DMS114 treated with DMSO at 0.1 percent for 48 hours (cell line): Measurements from ENCODE around the gene TEX14.

Source experiments
- DNase-seq: peaks from one replicate; lab custom pipeline; 2025; ENCODE audit not compliant: unreplicated experiment; lab: John Stamatoyannopoulos, UW

The TEX14 gene, protein sequence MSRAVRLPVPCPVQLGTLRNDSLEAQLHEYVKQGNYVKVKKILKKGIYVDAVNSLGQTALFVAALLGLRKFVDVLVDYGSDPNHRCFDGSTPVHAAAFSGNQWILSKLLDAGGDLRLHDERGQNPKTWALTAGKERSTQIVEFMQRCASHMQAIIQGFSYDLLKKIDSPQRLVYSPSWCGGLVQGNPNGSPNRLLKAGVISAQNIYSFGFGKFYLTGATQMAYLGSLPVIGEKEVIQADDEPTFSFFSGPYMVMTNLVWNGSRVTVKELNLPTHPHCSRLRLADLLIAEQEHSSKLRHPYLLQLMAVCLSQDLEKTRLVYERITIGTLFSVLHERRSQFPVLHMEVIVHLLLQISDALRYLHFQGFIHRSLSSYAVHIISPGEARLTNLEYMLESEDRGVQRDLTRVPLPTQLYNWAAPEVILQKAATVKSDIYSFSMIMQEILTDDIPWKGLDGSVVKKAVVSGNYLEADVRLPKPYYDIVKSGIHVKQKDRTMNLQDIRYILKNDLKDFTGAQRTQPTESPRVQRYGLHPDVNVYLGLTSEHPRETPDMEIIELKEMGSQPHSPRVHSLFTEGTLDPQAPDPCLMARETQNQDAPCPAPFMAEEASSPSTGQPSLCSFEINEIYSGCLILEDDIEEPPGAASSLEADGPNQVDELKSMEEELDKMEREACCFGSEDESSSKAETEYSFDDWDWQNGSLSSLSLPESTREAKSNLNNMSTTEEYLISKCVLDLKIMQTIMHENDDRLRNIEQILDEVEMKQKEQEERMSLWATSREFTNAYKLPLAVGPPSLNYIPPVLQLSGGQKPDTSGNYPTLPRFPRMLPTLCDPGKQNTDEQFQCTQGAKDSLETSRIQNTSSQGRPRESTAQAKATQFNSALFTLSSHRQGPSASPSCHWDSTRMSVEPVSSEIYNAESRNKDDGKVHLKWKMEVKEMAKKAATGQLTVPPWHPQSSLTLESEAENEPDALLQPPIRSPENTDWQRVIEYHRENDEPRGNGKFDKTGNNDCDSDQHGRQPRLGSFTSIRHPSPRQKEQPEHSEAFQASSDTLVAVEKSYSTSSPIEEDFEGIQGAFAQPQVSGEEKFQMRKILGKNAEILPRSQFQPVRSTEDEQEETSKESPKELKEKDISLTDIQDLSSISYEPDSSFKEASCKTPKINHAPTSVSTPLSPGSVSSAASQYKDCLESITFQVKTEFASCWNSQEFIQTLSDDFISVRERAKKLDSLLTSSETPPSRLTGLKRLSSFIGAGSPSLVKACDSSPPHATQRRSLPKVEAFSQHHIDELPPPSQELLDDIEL (N-terminal part only)

DNA sequence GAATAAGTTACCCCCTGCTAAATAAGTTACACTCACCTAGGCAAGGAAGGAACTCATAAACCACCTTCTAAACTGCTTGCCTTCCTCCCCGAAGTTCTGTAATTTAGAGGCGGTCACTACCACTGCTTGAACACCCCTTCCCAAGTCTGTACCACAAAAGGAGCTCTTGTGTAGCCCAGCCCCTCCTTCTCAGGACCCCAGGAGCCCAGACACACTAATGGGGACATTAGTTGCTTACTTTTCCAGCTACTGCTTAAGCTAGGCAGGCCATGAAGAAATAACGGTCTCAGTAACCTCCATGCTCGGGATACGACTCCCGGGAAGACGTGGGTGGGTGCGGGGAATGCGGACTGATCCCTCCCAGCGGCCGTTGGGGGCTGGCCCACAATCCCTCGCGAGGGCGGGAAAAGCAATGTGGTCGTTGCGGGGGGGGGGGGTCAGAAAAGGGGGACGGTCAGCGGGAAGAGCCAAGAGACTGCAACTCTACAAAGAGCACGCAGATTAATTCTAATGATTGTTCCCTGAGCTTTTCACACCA lies at the start of gene TEX14:
TEX14 (minus strand) TSS at position 345 of the 538 bp plus-strand sequence. CDS start 40,044 bp downstream, outside the sequence.
- DNase-seq = peak; percentile 59

DNA sequence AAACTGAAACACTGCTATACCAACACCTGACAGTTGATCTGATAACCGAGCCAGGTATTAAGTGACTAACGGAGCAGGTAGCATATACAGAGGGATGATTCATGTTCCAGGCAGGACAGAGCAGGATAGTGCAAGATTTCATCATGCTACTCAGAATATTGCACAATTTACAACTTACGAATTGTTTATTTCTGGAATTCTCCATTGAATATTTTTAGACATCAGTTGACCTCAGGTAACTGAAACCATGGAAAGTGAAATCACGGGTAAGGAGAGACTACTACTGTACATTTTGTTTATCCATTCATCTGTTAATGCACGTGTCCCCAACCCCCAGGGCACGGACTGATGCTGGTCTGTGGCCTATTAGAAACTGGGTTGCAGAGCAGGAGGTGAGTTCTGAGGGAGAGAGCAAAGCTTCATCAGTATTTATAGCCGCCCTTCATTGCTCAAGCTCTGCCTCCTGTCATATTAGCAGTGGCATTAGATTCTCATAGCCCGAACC lies 49.3 kb upstream of the TEX14 start:
- no peak for DNase-seq

DNA sequence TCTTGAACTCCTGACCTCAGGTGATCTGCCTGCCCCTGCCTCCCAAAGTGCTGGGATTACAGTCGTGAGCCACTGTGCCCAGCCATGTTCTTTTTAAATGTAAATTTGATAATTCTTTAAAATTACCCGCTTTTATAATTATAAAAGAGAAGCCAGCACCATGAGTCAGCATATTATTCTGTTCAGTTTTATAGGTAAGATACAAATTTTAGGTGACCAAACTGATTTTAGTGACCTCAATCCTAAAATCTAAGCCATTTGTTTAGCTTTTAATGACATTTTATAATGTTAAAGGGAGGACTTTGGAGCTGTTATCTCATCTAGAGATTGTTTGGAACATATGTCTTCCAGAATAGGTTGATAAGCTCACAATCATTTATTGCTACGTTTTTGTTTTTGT lies 43.0 kb upstream of the TEX14 start:
- no peak for DNase-seq

DNA sequence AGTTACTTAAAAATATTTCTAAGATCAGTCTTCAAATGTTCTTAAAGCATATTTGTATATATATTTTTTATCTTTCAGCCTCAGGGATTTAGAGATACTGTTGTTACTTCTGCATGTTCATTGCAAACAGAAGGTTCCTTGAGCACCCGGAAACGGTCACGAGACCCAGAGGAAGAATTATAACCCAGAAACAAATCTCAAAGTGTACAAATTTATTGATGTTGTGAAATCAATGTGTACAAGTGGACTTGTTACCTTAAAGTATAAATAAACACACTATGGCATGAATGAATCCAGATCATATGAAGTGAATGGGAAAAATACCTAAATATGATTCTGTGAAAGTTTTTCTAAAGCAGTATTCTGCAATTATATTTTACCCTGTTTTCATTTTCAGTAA lies 42.2 kb upstream of the TEX14 start:
- no peak for DNase-seq

DNA sequence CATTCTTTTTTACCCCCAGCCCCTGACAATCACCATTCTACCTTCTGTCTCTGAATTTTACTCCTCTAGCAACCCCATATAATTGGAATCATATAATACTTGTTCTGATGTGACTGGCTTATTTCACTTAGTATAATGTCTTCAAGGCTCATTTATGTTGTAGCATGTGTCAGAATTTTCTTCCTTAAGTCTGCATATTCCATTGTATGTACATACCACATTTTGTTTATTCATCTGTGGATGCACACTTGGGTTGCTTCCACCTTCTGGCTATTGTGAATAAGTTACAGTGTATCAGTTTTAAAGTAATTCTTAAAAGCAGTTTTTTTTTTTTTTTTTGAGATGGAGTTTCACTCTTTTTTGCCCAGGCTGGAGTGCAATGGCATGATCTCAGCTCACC lies 39.1 kb upstream of the TEX14 start:
- DNase-seq = no peak

DNA sequence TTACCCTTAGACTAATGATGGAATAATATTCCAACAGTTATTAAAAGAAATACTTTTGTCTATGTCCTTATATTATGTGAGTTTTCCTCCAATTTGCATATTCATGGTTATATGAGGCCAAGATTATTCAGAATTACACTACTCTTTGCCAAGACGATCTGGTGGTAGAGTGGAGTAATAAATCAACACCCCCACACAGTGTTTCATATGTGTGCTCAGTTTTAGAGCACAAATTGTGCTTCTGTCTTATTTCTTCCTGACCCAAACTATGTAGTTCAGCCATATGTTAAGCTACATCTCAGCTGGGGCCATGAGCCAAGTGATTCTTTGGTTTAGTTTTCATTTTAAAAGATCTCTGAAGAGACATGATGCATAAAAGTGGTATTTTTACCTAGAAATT lies 37.0 kb upstream of the TEX14 start:
- no peak for DNase-seq

DNA sequence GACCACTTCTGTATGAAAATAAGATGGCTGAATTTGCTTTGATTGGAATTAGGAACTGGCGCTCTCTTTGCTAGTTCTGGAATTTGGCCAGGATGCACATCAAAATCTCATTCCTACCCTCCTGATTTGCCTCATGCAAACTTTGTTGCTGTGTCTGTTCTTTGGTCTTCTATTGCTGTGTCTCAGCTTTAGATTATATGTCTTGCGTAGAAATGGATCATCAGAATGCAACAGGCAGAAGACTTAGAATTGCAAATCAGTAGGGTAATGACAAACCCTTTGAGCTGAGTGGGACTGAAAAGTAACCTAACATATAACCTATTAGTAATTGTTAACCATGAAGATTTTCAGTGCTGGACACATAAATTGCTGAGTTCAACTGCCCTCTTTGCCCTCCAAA lies 30.9 kb upstream of the TEX14 start:
- DNase-seq = no peak

DNA sequence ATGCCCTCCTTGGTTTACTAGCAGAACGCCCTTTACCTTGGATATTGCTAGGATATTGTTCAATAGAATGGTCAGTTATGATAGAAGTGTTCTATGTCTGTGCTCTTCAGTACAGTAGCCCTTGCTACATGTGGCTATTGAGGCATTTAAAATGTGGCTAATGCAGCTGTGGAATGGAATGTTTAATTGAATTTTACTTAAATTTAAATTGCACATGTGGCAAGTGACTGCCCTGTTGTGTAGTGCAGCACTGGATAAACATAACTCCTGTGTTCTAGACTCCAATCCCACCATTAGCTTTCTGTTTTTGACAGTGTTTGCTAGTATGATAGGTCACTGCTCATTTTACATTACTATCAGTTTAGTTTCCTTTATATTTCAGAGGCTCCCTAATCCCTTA lies 30.4 kb upstream of the TEX14 start:
- no peak for DNase-seq

DNA sequence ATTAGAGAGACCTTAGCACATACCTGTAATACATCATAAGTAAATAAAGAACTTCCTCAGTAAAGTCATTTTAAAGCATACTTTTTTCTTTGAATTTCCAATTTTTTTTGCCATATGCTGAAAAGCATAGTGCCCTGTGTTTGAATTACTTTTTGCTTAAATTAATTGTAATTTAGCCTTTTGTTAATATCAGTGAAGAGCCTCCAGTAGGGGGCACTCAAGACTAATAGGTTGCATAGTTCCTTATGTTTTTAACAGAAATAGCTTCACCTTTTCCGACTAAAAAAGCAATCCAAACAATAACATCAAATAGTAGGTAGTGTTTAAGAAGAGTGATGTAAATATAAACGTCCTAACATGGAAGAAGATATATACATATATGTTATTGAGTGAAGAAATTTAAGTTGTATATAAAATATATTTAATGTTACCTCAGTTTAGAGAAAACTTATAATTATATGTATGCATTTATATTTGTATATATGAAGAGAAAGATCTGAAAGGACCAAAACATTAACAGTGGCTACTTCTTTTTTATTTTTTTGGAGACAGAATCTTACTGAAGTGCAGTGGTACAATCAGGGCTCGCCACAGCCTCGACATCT lies 19.2 kb upstream of the TEX14 start:
- DNase-seq = peak; percentile 35

DNA sequence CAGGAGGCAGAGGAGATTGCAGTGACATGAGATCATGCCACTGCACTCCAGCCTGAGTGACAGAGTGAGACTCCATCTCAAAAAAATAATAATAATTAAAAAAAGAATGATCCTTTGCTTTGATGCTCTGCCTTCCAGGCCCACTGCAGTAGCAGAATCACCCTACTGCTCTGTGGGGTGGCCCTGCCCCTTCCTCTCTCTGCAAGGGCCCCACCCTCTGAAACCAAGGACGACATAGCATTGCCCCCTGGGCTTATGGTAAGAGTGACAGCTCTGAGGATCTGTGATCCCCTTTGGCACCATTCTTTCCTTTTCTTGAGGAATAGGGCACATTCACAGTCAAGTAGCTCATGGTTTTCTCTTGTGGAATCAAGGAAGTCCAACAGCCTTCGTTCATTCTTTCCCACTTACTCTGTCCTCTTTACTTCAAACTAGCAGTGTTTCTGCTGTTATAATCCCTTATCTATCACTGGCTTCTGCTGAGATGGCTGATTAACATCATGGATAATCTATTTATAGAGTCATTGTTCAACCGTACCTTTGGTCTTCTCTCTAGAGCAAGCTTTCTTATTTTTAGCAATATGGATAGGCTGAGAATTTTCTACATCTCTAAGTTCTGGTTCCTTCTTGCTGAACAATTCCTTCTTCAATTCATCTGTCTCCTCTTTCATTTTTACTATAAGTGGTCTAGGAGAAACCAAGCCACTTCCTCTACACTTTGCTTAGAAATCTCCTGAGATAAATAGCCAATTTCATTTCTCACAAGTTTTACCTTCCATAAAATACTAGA lies 14.7 kb upstream of the TEX14 start:
- no peak for DNase-seq

DNA sequence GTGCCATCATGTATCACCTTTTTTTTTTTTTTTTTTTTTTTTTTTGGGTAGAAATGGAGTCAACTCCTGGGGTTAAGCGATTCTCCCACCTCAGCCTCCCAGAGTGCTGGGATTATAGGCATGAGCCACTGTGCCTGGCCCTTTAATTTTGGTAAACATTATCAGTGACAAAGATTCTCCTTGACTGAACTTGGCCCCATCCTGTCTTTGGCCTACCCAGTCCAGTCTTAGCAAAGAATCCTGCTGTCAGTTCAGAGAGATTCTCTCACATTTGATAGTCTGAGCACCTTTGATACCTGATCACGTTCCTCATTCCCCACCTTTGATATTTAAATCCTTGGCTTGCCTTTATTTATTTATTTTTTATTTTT lies 12.1 kb upstream of the TEX14 start:
- DNase-seq = no peak

DNA sequence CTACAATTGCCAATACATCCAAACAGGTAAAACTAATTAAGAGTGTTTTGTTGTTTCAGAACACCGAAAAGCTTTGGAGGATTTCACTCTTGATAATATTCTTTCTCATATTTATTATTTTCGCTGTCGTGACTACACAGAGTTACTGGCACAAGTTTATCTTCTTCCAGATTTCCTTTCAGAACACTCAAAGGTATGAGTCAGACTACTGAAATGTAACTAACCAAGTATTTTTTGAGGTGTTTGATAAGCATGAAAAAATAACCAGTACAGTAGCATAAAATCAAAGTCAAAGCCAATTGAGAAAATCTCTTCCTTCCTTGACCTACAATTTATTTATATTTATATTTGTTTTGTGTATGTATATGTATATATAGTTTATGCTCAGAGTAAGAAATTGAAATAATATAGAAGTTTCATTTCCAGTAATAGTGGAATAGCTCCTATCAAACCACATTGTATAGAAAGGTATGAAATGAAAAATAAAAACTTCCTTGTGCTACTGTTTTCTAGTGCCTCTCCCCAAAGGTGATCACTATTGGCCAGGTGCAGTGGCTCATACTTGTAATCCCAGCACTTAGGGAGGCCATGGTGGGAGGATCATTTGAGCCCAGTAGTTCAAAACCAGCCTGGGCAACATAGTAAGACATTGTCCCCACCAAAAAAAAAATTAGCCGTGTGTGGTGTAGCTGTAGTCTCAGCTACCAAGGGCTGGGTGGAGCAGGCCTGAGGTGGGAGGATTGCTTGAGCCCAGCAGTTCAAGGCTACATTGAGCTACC lies 11.5 kb upstream of the TEX14 start:
- DNase-seq = no peak

DNA sequence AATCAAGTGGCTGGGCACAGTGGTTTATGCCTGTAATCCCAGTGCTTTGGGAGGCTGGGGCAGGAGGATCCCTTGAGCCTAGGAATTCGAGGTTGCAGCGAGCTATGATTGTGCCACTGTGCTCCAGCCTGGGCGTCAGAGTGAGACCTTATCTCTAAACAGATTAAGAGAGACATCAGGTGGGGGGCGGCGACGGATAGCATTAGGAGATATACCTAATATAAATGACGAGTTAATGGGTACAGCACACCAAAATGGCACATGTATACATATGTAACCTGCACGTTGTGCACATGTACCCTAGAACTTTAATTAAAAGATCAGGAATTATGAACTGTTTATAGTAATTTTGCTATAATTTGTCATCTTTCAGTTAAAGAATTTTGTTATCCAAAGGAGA lies 10.9 kb upstream of the TEX14 start:
- DNase-seq = no peak

DNA sequence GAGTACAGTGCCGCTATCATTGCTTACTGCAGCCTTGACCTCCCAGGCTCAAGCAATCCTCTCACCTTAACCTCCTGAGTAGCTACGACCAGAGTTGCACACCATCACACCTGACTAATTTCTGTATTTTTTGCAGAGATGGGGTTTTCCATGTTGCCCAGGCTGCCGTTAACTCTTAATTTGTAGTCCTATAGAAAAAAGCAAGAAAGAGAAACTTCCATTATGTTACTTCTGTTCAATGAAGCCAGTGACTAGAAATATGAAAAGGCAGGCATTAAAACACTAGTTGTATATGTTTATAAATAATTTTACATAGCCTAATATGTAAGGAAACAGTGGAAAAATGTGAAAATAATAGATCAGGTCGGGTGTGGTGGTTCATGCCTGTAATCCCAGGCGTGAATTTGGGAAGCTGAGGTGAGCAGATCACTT lies 10.2 kb upstream of the TEX14 start:
- no peak for DNase-seq

DNA sequence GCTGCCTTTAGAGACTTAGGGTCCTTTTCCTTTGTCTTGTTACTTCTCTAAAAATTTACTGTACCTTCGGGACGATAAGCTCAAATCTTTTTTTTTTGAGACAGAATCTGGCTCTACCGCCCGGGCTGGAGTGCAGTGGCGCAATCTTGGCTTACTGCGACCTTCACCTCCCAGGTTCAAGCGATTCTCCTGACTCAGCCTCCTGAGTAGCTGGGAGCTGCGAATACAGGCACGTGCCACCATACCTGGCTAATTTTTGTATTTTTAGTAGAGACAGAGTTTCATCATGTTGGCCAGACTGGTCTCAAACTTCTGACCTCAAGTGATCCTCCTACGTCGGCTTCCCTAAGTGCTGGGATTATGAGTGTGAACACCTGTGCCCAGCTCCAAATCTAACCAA lies 7.9 kb upstream of the TEX14 start:
- no peak for DNase-seq

DNA sequence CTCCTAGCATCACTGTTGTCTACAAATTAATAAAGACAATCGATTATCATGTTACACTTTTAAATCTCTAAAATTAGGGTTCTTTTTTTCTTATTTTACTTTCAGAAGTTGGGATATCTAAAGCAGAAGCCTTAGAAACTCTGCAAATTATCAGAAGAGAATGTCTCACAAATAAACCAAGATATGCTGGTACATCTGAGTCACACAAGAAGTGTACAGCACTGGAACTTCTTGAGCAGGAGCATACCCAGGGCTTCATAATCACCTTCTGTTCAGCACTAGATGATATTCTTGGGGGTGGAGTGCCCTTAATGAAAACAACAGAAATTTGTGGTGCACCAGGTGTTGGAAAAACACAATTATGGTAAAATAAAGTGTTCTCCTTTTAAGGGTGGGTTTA lies 3.0 kb upstream of the TEX14 start:
- DNase-seq = no peak

DNA sequence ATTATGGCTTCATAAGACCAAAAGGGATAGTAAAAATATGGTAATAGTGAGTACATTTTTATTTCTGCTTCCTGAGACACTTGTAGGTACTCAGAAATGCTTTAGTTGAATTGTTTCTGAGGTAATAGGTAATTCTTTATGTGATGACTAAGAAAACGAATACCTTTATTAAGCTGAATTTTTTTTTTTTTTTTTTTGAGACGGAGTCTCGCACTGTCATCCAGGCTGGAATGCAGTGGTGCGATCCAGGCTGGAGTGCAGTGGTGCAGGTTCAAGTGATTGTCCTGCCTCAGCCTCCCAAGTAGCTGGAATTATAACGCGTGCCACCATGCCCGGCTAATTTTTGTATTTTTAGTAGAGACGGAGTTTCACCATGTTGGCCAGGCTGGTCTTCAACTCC lies 2.5 kb upstream of the TEX14 start:
- DNase-seq = no peak

DNA sequence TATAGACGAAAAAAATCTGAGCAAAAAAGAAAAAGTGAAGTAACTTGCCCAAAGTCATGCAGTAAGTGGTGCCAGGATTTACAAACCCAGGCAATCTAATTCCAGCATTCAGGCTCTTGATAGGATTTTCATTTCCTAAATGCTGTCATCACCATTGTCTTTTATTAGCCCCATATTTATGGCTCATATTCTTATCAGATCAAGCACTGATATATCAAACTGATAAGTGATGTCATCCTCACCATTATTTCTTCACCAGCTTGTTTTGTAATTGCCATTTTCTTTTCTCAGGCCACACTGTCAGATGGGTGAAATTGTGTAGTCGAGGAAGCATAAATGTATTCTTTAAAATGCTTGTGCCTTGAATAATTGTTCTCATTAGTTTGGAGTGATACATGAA lies 1.9 kb upstream of the TEX14 start:
- no peak for DNase-seq

DNA sequence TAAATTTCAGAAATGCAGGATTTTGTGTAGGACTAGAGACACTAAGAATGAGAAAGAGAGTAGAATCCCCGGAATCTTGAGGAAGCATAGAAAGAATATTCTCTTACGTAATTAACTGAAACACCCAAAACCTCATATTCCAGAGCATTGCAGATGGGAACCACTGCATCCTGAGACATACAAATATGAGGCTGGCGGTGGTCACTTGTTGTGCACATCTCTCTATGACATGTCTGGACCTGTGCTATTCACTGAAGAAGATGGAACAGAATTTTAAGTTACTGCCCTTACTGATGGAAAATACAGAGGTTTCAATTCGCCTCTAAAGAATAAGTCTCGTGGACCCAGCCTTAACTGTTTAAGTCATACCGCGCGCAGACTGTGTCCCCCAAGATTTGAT lies 1.4 kb upstream of the TEX14 start:
- no peak for DNase-seq
